Activated CD4-positive, alpha-beta T cell treated with anti-CD3 and anti-CD28 coated beads, Interleukin-2, amount 50 U/mL, for 16 hours (primary cell): ENCODE measurements around the gene NR2F1.

Experiments
- DNase-seq: peaks from one replicate; pipeline ENCODE4 v3.0.0-alpha.2; 2020

The NR2F1 gene

GRCh38 chr5:93577854-93578812, 4.9 kb upstream of the NR2F1 start:
- no peak for DNase-seq

GRCh38 chr5:93578813-93579691, 4.0 kb upstream of the NR2F1 start:
- DNase-seq, result no peak

GRCh38 chr5:93579692-93580062, 3.3 kb upstream of the NR2F1 start:
- DNase-seq, result no peak

GRCh38 chr5:93580063-93580926, 2.7 kb upstream of the NR2F1 start:
- DNase-seq, result no peak

GRCh38 chr5:93580927-93581445, 2.0 kb upstream of the NR2F1 start, which contains the start of gene NR2F1-AS1:
TSS of gene NR2F1-AS1 (minus strand) at chr5:93581219.
- DNase-seq, result no peak

- DNase-seq, result no peak
Observed at GRCh38 chr5:93582167-93582462, 907 bp upstream of the NR2F1 start.

GRCh38 chr5:93583439-93583767, 381 bp downstream of the NR2F1 start:
- DNase-seq, result no peak

- DNase-seq, result peak; percentile 28
Observed at GRCh38 chr5:93583768-93584595, 960 bp downstream of the NR2F1 start.

GRCh38 chr5:93584596-93585040, 1.6 kb downstream of the NR2F1 start:
- DNase-seq, result no peak

GRCh38 chr5:93585041-93585766, 2.2 kb downstream of the NR2F1 start:
- DNase-seq, result no peak

GRCh38 chr5:93585767-93586385, 2.9 kb downstream of the NR2F1 start:
- no peak for DNase-seq

GRCh38 chr5:93586736-93587596, 3.9 kb downstream of the NR2F1 start:
- no peak for DNase-seq

GRCh38 chr5:93587597-93588351, 4.8 kb downstream of the NR2F1 start:
- no peak for DNase-seq

GRCh38 chr5:93588352-93589151, 5.5 kb downstream of the NR2F1 start:
- no peak for DNase-seq

- no peak for DNase-seq
Observed at GRCh38 chr5:93589152-93589828, 6.3 kb downstream of the NR2F1 start.

GRCh38 chr5:93589829-93590215, 6.8 kb downstream of the NR2F1 start:
- no peak for DNase-seq

- no peak for DNase-seq
Observed at GRCh38 chr5:93590493-93590892, 7.5 kb downstream of the NR2F1 start.
